Glutamatergic neuron (in vitro differentiated cells): ENCODE data around the gene FBXL17. TPM values are rescaled to one million over a fixed set of nuclear protein-coding genes. Genes with fewer than 3 reads are reported as not detected.

Experiments used
- DNase-seq: peaks from one replicate; pipeline ENCODE4 v3.0.0; 2022
- H3K27ac Mint-ChIP-seq: one replicate; pipeline ENCODE4 v1.8.0; 2020; ENCODE audit warnings: mild to moderate bottlenecking, mixed read lengths, inconsistent platforms; ENCODE audit not compliant: unreplicated experiment
- H3K27me3 Mint-ChIP-seq: one replicate; pipeline ENCODE4 v1.8.0; 2020; ENCODE audit warnings: mild to moderate bottlenecking, moderate library complexity, mixed read lengths, inconsistent platforms; ENCODE audit not compliant: unreplicated experiment
- H3K36me3 Mint-ChIP-seq: one replicate; pipeline ENCODE4 v1.8.0; 2020; ENCODE audit warnings: mild to moderate bottlenecking, mixed read lengths, inconsistent platforms; ENCODE audit not compliant: unreplicated experiment
- H3K4me1 Mint-ChIP-seq: one replicate; pipeline ENCODE4 v1.8.0; 2020; ENCODE audit warnings: mild to moderate bottlenecking, low read depth, mixed read lengths, inconsistent platforms; ENCODE audit not compliant: unreplicated experiment
- H3K4me3 Mint-ChIP-seq: one replicate; pipeline ENCODE4 v1.8.0; 2020; ENCODE audit warnings: mild to moderate bottlenecking, mixed read lengths, inconsistent platforms; ENCODE audit not compliant: unreplicated experiment
- H3K9me3 Mint-ChIP-seq: one replicate; pipeline ENCODE4 v1.8.0; 2020; ENCODE audit warnings: mild to moderate bottlenecking, moderate library complexity, mixed read lengths, inconsistent platforms; ENCODE audit not compliant: unreplicated experiment
- total RNA-seq: library from RNA; stranded (reverse); fragmentation: NEBNext Ultra II Directional; extraction: Animal tissue kit (Norgen Biotek cat#: 25700); gene quantifications from one replicate; pipeline ENCODE4 v1.2.1, GENCODE V29; 2021; ENCODE audit not compliant: unreplicated experiment
- TF ChIP-seq, protein P1 (sequence below): fragments of 200-600 bp; sonication (generic); IDR thresholded peaks from one replicate; pipeline ENCODE4 v1.5.0; 2021; ENCODE audit not compliant: partially characterized antibody, unreplicated experiment

The FBXL17 gene
- total RNA-seq, 1 donor from 2014 or later: 20.3 TPM

- H3K36me3 Mint-ChIP-seq: no peaks in the 10 kb centered on the region
- H3K27me3 Mint-ChIP-seq: peaks cover 5% of the 10 kb centered on the region
- H3K4me1 Mint-ChIP-seq: peaks cover 56% of the 10 kb centered on the region
- H3K27ac Mint-ChIP-seq: no peak overlapping the region
- TF ChIP-seq, protein P1, sequence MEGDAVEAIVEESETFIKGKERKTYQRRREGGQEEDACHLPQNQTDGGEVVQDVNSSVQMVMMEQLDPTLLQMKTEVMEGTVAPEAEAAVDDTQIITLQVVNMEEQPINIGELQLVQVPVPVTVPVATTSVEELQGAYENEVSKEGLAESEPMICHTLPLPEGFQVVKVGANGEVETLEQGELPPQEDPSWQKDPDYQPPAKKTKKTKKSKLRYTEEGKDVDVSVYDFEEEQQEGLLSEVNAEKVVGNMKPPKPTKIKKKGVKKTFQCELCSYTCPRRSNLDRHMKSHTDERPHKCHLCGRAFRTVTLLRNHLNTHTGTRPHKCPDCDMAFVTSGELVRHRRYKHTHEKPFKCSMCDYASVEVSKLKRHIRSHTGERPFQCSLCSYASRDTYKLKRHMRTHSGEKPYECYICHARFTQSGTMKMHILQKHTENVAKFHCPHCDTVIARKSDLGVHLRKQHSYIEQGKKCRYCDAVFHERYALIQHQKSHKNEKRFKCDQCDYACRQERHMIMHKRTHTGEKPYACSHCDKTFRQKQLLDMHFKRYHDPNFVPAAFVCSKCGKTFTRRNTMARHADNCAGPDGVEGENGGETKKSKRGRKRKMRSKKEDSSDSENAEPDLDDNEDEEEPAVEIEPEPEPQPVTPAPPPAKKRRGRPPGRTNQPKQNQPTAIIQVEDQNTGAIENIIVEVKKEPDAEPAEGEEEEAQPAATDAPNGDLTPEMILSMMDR: no peak
- no peak for DNase-seq
- no peak overlapping the region for H3K4me3 Mint-ChIP-seq
- H3K9me3 Mint-ChIP-seq: peaks cover 1% of the 10 kb centered on the region
These were observed 426.6 kb downstream of the FBXL17 start for GRCh38 chr5:107955321-107955720.

DNA sequence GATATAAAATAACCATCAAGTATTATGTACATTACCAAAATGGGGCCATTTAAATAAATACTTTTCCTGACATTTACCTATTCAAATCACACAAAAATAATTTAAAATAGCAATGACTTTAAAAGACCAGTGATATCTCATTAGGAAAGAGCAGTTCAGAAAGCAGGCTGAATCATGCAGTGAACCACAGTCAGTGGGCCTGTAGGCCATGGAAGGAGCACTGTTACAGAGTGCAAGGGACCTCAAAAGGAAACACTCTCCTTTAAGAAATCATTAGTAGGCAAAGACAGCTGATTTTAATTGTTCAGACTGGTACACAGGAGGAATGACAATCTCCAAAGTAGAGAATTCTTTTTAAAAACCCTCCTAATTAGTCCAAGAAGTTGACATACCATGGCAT is 427.6 kb downstream of the FBXL17 start:
- TF ChIP-seq, protein P1: no peak
- no peaks in the 10 kb centered on the region for H3K36me3 Mint-ChIP-seq
- peaks cover 62% of the 10 kb centered on the region for H3K4me1 Mint-ChIP-seq
- peaks cover 5% of the 10 kb centered on the region for H3K27me3 Mint-ChIP-seq
- DNase-seq: no peak
- H3K4me3 Mint-ChIP-seq: no peak overlapping the region
- no peak overlapping the region for H3K27ac Mint-ChIP-seq
- H3K9me3 Mint-ChIP-seq: peaks cover 1% of the 10 kb centered on the region

DNA sequence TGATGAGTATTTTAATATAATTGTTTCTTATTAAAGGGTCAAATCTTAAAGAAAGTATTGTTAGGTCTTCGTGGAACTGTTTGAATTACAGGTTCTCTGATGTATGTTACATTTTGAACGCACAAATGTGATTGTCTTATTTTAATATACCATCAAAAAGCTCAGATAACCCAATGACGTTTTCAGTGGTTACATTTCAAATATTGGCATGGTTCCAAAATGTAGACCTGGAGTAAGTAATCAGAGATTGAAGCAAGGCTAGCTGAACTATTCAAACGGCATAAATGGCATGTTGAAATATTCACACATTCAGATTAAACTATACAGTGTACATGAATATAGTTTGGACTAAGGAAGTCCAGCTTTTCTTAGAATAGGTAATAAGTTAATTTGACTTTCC is 429.4 kb downstream of the FBXL17 start:
- Mint-ChIP-seq H3K4me3 (no peak overlapping the region), H3K9me3 (peaks cover 1% of the 10 kb centered on the region), H3K36me3 (no peaks in the 10 kb centered on the region), H3K27ac (no peak overlapping the region), H3K4me1 (peaks cover 63% of the 10 kb centered on the region), H3K27me3 (peaks cover 5% of the 10 kb centered on the region)
- no peak for DNase-seq
- TF ChIP-seq, protein P1: no peak

DNA sequence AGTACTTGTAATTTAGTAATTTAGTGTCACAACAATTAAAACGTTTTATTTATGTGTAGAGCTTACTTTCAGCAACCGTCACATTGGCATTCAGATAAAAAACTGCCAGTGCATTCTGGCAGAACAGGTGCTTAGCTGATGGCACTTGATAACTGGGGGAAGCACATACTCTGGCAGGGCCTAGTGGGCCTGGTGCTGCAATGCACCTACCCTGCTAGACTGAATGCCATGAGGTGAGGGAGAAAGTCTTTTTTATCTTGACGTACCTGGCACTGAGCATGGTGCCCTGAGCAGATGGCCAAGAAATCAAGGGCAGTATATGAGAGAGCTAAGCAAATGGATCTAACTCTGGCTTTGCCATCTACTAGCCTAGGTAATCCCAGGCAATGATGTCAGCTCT is 430.6 kb downstream of the FBXL17 start:
- Mint-ChIP-seq H3K27ac (peak overlapping the region; percentile 70), H3K36me3 (no peaks in the 10 kb centered on the region), H3K27me3 (peaks cover 5% of the 10 kb centered on the region), H3K4me1 (peaks cover 57% of the 10 kb centered on the region), H3K9me3 (peaks cover 1% of the 10 kb centered on the region), H3K4me3 (no peak overlapping the region)
- DNase-seq: no peak
- TF ChIP-seq, protein P1: no peak

DNA sequence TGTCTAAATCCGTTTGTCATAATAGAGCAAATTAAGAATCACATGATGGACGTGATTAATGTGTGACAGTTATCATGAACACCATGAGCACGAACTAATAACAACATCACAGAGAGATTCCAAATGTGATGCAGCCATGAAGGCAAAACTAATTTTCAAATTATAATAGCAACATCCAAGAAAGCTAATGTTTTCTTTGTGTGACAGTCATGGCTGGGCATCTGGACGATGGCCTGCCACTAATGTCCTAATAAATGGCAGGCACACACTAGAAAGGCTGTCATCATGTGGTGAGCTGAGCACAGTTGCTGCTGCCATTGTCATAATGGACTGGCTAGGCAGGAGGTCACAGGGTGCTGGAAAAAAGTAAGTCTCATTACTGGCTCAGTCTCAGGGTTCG is 431.1 kb downstream of the FBXL17 start:
- TF ChIP-seq, protein P1: no peak
- peak overlapping the region; percentile 70 for H3K27ac Mint-ChIP-seq
- H3K36me3 Mint-ChIP-seq: no peaks in the 10 kb centered on the region
- peaks cover 5% of the 10 kb centered on the region for H3K27me3 Mint-ChIP-seq
- H3K4me3 Mint-ChIP-seq: no peak overlapping the region
- peaks cover 1% of the 10 kb centered on the region for H3K9me3 Mint-ChIP-seq
- H3K4me1 Mint-ChIP-seq: peaks cover 54% of the 10 kb centered on the region
- peak; percentile 26 for DNase-seq
